ENCODE measurements around the gene GPR148. TPM values are rescaled to one million over a fixed set of nuclear protein-coding genes. Genes with fewer than 3 reads are reported as not detected.

Gene GPR148
- total RNA-seq, 1 donor from 2014 or later: 0.48 TPM

GRCh38 chr2:130755256-130756052 lies 26.6 kb downstream of the GPR148 start, which contains the start of gene AMER3:
Gene AMER3 (plus strand): TSS chr2:130755540. CDS start chr2:130762073, 6,533 bp downstream.
- Mint-ChIP-seq H3K27me3 (peaks cover 66% of the 10 kb centered on the region), H3K9me3 (no peaks in the 10 kb centered on the region), H3K4me3 (peak within 1 kb of the TSS; percentile 81), H3K36me3 (no peaks in the 10 kb centered on the region), H3K27ac (peak within 1 kb of the TSS; percentile 75), H3K4me1 (ENCODE audit: unreplicated experiment) (no peaks in the 10 kb centered on the region)
- TF ChIP-seq, protein P1, sequence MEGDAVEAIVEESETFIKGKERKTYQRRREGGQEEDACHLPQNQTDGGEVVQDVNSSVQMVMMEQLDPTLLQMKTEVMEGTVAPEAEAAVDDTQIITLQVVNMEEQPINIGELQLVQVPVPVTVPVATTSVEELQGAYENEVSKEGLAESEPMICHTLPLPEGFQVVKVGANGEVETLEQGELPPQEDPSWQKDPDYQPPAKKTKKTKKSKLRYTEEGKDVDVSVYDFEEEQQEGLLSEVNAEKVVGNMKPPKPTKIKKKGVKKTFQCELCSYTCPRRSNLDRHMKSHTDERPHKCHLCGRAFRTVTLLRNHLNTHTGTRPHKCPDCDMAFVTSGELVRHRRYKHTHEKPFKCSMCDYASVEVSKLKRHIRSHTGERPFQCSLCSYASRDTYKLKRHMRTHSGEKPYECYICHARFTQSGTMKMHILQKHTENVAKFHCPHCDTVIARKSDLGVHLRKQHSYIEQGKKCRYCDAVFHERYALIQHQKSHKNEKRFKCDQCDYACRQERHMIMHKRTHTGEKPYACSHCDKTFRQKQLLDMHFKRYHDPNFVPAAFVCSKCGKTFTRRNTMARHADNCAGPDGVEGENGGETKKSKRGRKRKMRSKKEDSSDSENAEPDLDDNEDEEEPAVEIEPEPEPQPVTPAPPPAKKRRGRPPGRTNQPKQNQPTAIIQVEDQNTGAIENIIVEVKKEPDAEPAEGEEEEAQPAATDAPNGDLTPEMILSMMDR (conservative IDR thresholded peaks at IDR 0.05): no peak
- DNase-seq (ENCODE audit: extremely low spot score, unreplicated experiment): no peak

DNA sequence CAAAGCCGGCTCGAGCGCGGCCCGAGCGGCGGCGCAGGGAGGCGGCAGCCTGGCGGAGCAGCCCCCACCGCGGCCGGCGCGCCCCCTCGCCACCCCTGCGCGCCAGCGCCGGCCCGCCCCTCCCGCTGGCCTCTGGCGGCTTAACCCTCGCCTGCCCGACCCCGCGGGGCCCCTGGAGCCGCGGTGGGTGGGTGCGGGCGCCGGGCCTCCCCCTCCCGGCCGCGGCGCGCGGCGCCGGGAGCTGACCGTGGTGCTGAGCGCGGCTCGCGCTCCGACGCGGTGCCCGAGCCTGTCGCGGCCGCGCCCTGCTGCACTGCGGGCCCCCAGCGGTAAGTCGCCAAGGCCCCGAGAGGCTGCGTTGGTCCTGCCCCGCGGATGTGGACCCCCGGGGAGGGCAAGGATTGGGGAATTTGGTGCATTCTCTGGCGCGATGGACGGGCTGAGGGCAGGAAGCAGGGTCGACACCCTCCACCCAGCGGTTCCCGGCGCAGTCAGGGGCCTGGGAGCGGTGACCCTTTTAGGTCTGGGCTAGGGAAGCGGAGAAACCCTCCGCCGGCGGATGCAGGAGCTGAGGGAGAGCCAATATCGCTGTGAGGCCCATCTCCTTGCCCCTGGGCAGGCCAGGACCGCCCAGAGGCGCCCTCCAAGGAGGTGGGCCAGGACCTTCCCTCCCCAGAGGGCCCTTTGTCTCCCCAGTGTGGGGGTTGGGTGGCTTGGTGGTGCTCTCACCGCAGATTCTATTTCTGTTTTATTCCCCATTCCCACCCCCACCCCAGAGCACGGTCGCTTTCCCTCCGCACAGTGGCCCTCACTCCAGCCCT lies 27.4 kb downstream of the GPR148 start:
- H3K27me3 Mint-ChIP-seq: peaks cover 74% of the 10 kb centered on the region
- no peak for DNase-seq (ENCODE audit: extremely low spot score, unreplicated experiment)
- no peaks in the 10 kb centered on the region for H3K4me1 Mint-ChIP-seq (ENCODE audit: unreplicated experiment)
- H3K27ac Mint-ChIP-seq: no peak overlapping the region
- H3K9me3 Mint-ChIP-seq: no peaks in the 10 kb centered on the region
- no peaks in the 10 kb centered on the region for H3K36me3 Mint-ChIP-seq
- TF ChIP-seq, protein P1 (conservative IDR thresholded peaks at IDR 0.05): peak; percentile 14
- peak overlapping the region; percentile 84 for H3K4me3 Mint-ChIP-seq

GRCh38 chr2:130756874-130757668 lies 28.2 kb downstream of the GPR148 start:
- no peaks in the 10 kb centered on the region for H3K4me1 Mint-ChIP-seq (ENCODE audit: unreplicated experiment)
- no peak overlapping the region for H3K27ac Mint-ChIP-seq
- TF ChIP-seq, protein P1 (conservative IDR thresholded peaks at IDR 0.05): no peak
- H3K9me3 Mint-ChIP-seq: no peaks in the 10 kb centered on the region
- H3K27me3 Mint-ChIP-seq: peaks cover 78% of the 10 kb centered on the region
- no peaks in the 10 kb centered on the region for H3K36me3 Mint-ChIP-seq
- no peak for DNase-seq (ENCODE audit: extremely low spot score, unreplicated experiment)
- peak overlapping the region; percentile 84 for H3K4me3 Mint-ChIP-seq

DNA sequence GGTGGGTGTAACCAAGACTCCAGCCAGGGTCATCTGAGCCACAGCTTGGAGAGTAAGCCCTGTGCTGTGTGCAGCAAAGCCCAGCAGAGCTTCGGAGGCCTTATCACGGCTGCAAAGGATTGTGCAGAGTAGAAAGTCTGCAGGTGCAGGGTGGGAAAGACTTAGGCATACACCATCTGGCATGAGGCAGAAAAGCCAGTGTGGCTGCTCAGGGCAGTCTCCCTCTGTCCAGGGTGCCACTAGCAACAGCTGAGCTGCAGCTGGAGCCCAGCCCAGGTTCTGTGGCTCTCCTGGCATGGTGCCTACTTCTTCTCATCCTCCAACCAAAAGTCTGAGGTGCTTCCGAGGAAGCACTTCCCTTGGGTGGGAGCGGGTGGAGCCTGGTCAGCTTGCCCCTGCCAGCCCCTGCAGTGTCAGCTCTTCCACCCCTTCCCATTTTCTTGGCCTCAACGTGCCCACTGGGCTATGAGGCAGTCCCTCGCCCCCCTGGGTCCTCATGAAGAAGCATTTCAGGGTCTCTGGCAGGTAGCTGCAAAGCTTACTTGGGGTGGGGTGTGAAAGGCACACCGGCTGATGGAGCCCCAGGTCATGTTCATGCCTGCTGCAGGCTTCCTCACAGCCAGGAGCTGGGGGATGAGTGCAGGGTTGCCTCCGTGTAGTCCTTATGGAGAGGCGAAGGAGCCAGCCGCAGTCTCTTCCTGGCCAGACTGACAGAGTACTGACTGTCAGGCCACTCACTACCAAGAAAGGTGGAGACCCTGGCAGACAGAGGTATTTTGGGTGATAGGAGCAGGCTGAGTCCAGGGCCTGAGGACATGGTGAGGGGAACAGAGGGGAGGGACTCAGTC lies 31.3 kb downstream of the GPR148 start:
- no peak for DNase-seq (ENCODE audit: extremely low spot score, unreplicated experiment)
- TF ChIP-seq, protein P1 (conservative IDR thresholded peaks at IDR 0.05): no peak
- no peaks in the 10 kb centered on the region for H3K36me3 Mint-ChIP-seq

More for the DNA sequence above, 31.3 kb downstream of the GPR148 start:
- H3K9me3 Mint-ChIP-seq: no peaks in the 10 kb centered on the region
- H3K4me1 Mint-ChIP-seq (ENCODE audit: unreplicated experiment): no peaks in the 10 kb centered on the region
- H3K27me3 Mint-ChIP-seq: peaks cover 51% of the 10 kb centered on the region
- H3K4me3 Mint-ChIP-seq: no peak overlapping the region
- no peak overlapping the region for H3K27ac Mint-ChIP-seq
